GM21360 (cell line): Measurements from ENCODE around the gene RELA.
A peak's percentile ranks its signal among the peaks of the same experiment; 100 is the strongest.
"Not testable (repeated sequence)": the region's sequence is repeated elsewhere in the genome, so short reads cannot be mapped to it uniquely, and the experiment has no call there.

Experiments used
- ATAC-seq: cut with Tn5 transposase; IDR thresholded peaks from one replicate; pipeline ENCODE4 v1.9.1; 2021; ENCODE audit warnings: mild to moderate bottlenecking, moderate library complexity; ENCODE audit not compliant: unreplicated experiment

The RELA gene

GRCh38 chr11:65662799-65663638 lies at the start of gene RELA:
Gene RELA (minus strand): TSS chr11:65662916. CDS start chr11:65662832, 84 bp downstream.
- peak; percentile 83 for ATAC-seq

- peak; percentile 67 for ATAC-seq
Observed at GRCh38 chr11:65711785-65712632, 49.3 kb upstream of the RELA start, which contains the start of gene KAT5. Gene KAT5 (plus strand): TSS chr11:65712252. CDS start chr11:65712268, 16 bp downstream.

GRCh38 chr11:65710421-65710820 lies 47.7 kb upstream of the RELA start:
- no peak for ATAC-seq

- no peak for ATAC-seq
Observed at GRCh38 chr11:65709661-65710060, 46.9 kb upstream of the RELA start.

DNA sequence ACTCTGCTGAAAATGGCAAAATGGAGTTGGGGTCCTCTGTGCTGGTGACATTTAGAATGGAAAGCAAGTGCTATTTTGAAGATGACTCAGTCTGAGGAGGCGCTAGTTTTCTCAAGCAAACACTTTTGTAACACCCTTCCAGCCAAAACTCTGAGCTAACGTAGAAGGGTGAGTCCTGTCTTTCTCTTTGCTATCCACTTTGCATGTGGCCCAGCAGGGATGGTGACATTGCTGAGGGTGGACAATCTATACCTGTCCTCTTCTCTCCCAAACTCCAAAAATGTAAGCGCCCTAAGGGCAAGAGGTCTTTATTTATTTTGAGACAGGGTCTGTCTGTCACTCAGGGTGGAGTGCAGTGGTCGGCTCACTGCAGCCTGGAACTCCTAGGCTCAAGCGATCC lies 45.7 kb upstream of the RELA start:
- ATAC-seq = no peak

DNA sequence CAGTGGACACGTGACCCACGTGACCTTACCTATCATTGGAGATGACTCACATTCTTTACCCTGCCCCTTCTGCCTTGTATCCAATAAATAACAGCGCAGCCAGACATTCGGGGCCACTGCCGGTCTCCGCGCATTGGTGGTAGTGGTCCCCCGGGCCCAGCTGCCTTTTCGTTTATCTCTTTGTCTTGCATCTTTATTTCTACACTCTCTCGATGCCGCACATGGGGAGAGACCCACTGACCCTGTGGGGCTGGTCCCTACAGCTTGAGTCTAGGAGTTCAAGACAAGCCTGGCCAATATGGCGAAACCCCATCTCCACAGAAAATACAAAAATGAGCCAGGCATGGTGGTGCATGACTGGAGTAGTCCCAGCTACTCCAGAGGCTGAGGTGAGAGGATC lies 44.3 kb upstream of the RELA start:
- ATAC-seq = not testable (repeated sequence)

- not testable (repeated sequence) for ATAC-seq
Observed at GRCh38 chr11:65706303-65706763, 43.6 kb upstream of the RELA start.

DNA sequence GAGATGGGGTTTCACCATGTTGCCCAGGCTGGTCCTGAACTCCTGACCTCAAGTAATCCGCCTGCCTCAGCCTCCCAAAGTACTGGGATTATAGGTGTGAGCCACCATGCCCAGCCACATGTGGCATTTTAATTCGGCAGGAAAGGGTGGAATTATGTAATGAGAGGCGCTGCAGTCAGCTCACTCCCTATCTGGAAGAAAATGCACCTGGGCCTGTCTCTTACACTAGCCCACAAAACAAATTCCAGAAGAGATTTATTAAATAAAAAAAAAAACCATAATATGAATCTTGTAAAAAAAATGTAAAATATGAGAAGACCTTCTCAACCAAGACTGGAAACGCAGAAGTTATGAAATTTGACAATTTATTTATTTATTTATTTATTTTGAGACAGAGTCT lies 41.1 kb upstream of the RELA start:
- ATAC-seq = no peak

- no peak for ATAC-seq
Observed at GRCh38 chr11:65701686-65702085, 39.0 kb upstream of the RELA start.

DNA sequence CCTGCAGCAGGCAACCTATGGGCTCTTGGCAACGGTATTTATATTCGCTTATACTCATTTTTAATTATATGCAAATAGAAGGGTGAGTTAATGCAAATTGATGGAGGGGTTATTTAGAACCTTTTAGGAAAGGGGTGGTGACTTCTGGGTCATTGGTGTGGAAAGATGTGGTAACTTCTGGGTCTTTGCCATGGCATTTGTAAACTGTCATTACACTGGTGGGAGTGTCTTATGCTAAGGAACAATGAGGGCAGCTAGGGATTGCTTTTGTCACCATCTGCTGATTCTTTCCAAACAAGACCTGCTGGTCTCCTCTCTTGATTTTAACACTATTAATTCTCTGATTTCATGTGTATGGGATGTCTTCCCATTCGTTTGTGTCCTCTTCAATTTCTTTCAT lies 37.7 kb upstream of the RELA start:
- ATAC-seq = no peak

GRCh38 chr11:65699306-65699705 lies 36.6 kb upstream of the RELA start:
- no peak for ATAC-seq

DNA sequence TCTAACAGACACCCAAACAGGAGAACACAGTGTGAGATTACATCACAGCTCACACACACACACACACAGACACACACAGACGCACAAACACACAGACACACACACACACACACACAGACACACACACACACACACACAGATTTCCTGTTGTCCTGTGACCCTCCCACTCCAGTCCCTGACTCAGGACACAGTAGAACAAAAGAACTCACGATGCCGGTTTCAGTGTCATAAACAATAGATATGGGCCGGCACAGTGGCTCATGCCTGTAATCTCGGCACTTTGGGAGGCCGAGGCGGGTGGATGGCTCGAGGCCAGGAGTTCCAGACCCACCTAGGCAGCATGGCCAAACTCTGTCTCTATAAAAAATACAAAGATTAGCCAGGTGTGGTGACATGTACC lies 35.5 kb upstream of the RELA start:
- ATAC-seq = no peak

- no peak for ATAC-seq
Observed at GRCh38 chr11:65696802-65697552, 34.3 kb upstream of the RELA start.

GRCh38 chr11:65695459-65696241 lies 32.9 kb upstream of the RELA start:
- ATAC-seq = no peak

DNA sequence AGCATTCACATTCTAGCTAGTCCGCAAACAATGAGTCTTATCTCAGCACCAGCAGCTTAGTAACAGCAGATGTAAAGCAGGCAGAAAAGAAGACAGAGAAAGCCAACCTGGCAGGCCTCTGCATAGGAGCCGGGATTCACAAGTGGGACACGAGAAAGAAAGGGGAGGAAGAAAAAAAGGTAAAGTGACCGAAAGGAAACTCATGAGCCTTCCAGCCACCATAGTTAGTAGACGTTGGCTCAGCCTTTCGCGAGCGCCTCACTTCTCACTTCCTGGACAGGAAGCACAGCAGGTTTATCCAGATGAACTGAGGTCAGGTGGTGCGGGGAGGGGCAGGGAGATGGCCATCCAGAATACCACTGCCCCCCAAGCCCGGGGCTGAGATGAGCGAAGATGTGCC lies 29.7 kb upstream of the RELA start:
- ATAC-seq = no peak

DNA sequence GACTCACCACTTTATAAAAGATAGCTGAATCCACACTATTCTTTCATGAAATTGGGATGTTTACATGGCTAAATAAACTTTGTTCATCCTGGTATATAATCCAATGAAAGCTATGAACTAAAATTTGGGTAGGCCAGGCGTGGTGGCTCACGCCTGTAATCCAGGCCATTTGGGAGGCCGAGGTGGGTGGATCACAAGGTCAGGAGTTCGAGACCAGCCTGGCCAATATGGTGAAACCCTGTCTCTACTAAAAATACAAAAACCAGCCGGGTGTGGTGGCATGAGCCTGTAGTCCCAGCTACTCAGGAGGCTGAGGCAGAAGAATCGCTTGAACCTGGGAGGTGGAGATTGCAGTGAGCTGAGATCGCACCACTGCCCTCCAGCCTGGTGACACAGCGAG lies 29.1 kb upstream of the RELA start:
- not testable (repeated sequence) for ATAC-seq

- no peak for ATAC-seq
Observed at GRCh38 chr11:65685981-65686380, 23.3 kb upstream of the RELA start.

- ATAC-seq = not testable (repeated sequence)
Observed at GRCh38 chr11:65683480-65683879, 20.8 kb upstream of the RELA start.

DNA sequence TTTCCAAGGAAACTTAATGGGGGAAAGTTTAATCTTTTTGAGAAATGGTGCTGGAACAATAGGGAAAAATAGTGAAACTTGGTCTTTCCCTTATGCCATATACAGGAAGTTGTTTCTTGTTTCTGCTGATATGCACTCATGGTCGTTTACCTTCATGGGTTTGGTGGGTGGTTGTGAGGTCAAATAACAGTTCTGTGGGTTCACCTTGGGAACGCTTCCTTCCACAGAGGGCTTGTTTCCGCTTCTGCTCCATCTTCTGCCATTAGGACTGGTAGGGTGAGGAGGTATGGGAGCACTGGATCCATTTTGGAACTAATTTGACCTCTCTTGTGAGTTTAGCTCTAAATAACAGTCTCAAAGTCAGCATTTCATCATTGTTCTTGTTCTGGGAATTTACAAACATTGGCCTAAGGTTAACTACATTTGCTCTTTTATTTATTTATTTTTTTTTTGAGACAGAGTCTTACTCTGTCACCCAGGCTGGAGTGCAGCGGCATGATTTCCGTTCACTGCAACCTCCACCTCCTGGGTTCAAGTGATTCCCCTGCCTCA lies 17.6 kb upstream of the RELA start:
- no peak for ATAC-seq

DNA sequence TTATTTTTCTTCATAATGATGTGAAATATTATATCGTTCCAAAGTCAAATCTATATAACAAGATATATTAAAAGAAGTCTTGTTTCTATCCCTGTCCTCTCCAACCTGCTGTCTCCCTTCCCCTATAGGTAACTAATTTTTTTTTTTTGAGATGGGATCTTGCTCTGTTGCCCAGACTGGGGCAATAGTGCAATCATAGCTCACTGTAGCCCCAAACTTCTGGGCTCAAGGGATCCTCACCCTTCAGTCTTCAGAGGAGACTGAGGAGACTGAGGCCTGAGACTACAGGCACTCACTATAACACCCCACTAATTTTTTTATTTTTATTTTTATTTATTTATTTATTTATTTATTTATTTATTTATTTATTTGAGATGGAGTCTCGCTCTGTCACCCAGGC lies 10.3 kb upstream of the RELA start:
- no peak for ATAC-seq
